OCI-LY7 (cell line): ENCODE measurements around the gene DDAH1. TPM values are rescaled to one million over a fixed set of nuclear protein-coding genes. Genes with fewer than 3 reads are reported as not detected.

Source experiments
- BruUV-seq: library from RNA; stranded (reverse); fragments of 400-500 nt; replicated peaks from 2 replicates; lab custom pipeline; 2021; lab: Mats Ljungman, UMichigan
- CTCF ChIA-PET: fragments of 300-600 bp; sonication (Branson Sonifier 250); formaldehyde crosslinking; loops from one replicate; lab custom pipeline; 2022; ENCODE audit warnings: antibody characterized with exemption; ENCODE audit not compliant: unreplicated experiment; lab: Charles Lee
- POLR2A ChIA-PET: fragments of 300-600 bp; sonication (Branson Sonifier 250); formaldehyde crosslinking; loops from one replicate; lab custom pipeline; 2022; ENCODE audit warnings: antibody characterized with exemption; lab: Charles Lee
- DNase-seq: peaks from one replicate; pipeline ENCODE4 v3.0.0-alpha.2; 2015; ENCODE audit warnings: low spot score
- H2AFZ ChIP-seq: fragments of 200-600 bp; sonication (generic), shearing (Covaris generic); 2 replicates; pipeline ENCODE4 v1.6.1; 2014; ENCODE audit warnings: mild to moderate bottlenecking, antibody characterized with exemption, low read length, moderate library complexity
- H3K27ac ChIP-seq: fragments of 200-600 bp; sonication (generic); 2 replicates; pipeline ENCODE4 v1.5.1; 2014; ENCODE audit warnings: mixed run types, low read depth, mild to moderate bottlenecking, moderate library complexity, low read length, inconsistent platforms; ENCODE audit not compliant: poor library complexity, severe bottlenecking
- H3K36me3 ChIP-seq: fragments of 200-600 bp; sonication (generic); 2 replicates; pipeline ENCODE4 v1.6.1; 2014; ENCODE audit warnings: mild to moderate bottlenecking, antibody characterized with exemption, low read length, moderate library complexity, mixed read lengths; ENCODE audit not compliant: insufficient read depth
- H3K4me1 ChIP-seq: fragments of 200-600 bp; sonication (generic); 2 replicates; pipeline ENCODE4 v1.5.1; 2014; ENCODE audit warnings: mild to moderate bottlenecking, low read length; ENCODE audit not compliant: insufficient read depth, poor library complexity, severe bottlenecking
- H3K4me2 ChIP-seq: fragments of 200-600 bp; sonication (generic); 2 replicates; pipeline ENCODE4 v1.6.1; 2014; ENCODE audit warnings: mild to moderate bottlenecking, low read length
- H3K4me3 ChIP-seq: fragments of 200-600 bp; sonication (generic); 2 replicates; pipeline ENCODE4 v1.5.1; 2014; ENCODE audit warnings: mild to moderate bottlenecking, low read depth, low read length; ENCODE audit not compliant: poor library complexity, severe bottlenecking
- H3K79me2 ChIP-seq: fragments of 200-600 bp; sonication (generic); 2 replicates; pipeline ENCODE4 v1.6.1; 2016; ENCODE audit warnings: low read depth, mild to moderate bottlenecking, low read length, moderate library complexity, mixed read lengths; ENCODE audit not compliant: insufficient read depth
- H3K9me2 ChIP-seq: fragments of 200-600 bp; sonication (generic); 2 replicates; pipeline ENCODE4 v1.6.1; 2016; ENCODE audit warnings: mild to moderate bottlenecking, low read length, mixed read lengths; ENCODE audit not compliant: insufficient read depth
- H3K9me3 ChIP-seq: fragments of 200-600 bp; sonication (generic); 2 replicates; pipeline ENCODE4 v1.6.1; 2014; ENCODE audit warnings: mild to moderate bottlenecking, mixed run types, low read length, mixed read lengths
- H4K20me1 ChIP-seq: fragments of 200-600 bp; sonication (generic); 2 replicates; pipeline ENCODE4 v1.6.1; 2014; ENCODE audit warnings: mild to moderate bottlenecking, antibody characterized with exemption, low read length, moderate library complexity, mixed read lengths; ENCODE audit not compliant: insufficient read depth
- EZH2phosphoT487 ChIP-seq: fragments of 200-600 bp; sonication (generic); IDR thresholded peaks from 2 replicates; pipeline ENCODE4 v1.6.1; 2018; ENCODE audit warnings: low read depth, borderline replicate concordance, mild to moderate bottlenecking, mixed run types, antibody characterized with exemption, low read length, moderate library complexity, mixed read lengths
- intact Hi-C: fragments of 100-400 bp; cut with micrococcal nuclease; formaldehyde crosslinking; loops from one replicate; pipeline ENCODE4 v1.10.0; 2022; ENCODE audit not compliant: unreplicated experiment
- total RNA-seq, 2 experiments: library from RNA; depleted of rRNA in 1 of 2; stranded (reverse); fragments of >200 nt in 1 of 2; shearing (Covaris generic) in 1 of 2; gene quantifications; 2 replicates each; pipeline ENCODE4 v1.2.3, GENCODE V29; 2014 to 2022
- TF ChIP-seq, protein P1 (sequence below): fragments of 200-600 bp; sonication (generic); conservative IDR thresholded peaks from 2 replicates; pipeline ENCODE4 v1.5.1; 2014; ENCODE audit warnings: mild to moderate bottlenecking, antibody characterized with exemption, low read length, moderate library complexity, mixed read lengths

The DDAH1 gene
- total RNA-seq, 2 experiments from 2014 or later, result not detected

DNA sequence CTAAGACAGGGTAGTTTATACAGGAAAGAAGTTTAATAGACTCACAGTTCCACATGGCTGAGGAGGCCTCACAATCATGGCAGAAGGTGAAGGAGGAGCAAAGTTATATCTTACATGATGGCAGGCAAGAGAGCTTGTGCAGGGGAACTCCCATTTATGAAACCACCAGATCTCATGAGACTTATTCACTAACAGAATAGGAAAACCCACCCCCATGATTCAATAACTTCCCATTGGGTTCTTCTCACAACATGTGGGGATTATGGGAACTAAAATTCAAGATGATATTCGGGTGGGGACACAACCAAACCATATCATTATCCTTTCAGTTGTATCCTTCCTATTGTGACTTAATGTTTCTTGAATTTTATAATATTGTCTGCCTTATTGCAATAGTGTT lies 13.4 kb upstream of the DDAH1 start:
- Histone ChIP-seq H3K9me2 (no peaks in the 10 kb centered on the region), H3K4me2 (no peak overlapping the region), H2AFZ (no peak overlapping the region), H3K4me1 (no peaks in the 10 kb centered on the region), H3K27ac (no peak overlapping the region), H4K20me1 (no peaks in the 10 kb centered on the region), H3K4me3 (no peak overlapping the region), H3K36me3 (no peaks in the 10 kb centered on the region), H3K9me3 (no peaks in the 10 kb centered on the region), H3K79me2 (no peaks in the 10 kb centered on the region)
- ChIA-PET CTCF (no interaction called here), POLR2A (interaction anchor here (0.6 kb wide), 1 partner anchor 11 kb away, joined by 6 read pairs; no protein-coding TSS in a partner anchor)
- BruUV-seq, result no TSS peak
- DNase-seq, result no peak
- TF ChIP-seq, protein P1, sequence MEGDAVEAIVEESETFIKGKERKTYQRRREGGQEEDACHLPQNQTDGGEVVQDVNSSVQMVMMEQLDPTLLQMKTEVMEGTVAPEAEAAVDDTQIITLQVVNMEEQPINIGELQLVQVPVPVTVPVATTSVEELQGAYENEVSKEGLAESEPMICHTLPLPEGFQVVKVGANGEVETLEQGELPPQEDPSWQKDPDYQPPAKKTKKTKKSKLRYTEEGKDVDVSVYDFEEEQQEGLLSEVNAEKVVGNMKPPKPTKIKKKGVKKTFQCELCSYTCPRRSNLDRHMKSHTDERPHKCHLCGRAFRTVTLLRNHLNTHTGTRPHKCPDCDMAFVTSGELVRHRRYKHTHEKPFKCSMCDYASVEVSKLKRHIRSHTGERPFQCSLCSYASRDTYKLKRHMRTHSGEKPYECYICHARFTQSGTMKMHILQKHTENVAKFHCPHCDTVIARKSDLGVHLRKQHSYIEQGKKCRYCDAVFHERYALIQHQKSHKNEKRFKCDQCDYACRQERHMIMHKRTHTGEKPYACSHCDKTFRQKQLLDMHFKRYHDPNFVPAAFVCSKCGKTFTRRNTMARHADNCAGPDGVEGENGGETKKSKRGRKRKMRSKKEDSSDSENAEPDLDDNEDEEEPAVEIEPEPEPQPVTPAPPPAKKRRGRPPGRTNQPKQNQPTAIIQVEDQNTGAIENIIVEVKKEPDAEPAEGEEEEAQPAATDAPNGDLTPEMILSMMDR, result no peak
- TF ChIP-seq EZH2phosphoT487, result no peak
- intact Hi-C loops, result no loop called here

DNA sequence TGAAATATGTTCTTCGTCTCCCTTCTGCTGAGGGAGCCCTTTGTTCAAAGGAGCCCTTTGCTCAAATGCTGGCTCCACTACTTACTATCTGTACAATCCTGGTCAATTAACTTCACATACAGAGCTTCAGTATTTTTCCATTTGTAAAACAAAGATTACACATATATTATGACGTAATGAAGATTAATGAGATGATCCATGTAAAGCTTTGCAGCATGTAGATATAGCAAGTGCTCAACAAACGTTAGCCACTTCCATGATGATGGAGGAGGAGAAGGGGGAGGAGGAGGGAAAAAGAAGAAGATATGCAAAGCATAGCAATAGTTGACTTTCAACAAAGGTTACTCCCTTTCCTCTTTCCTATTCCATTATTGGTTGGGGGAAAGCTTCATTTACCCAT lies 10.1 kb upstream of the DDAH1 start:
- TF ChIP-seq, protein P1, result no peak
- TF ChIP-seq EZH2phosphoT487, result no peak
- ChIA-PET CTCF (no interaction called here), POLR2A (no interaction called here)
- BruUV-seq, result no TSS peak
- Histone ChIP-seq H3K36me3 (no peaks in the 10 kb centered on the region), H3K4me2 (no peak overlapping the region), H3K27ac (no peak overlapping the region), H4K20me1 (no peaks in the 10 kb centered on the region), H3K79me2 (no peaks in the 10 kb centered on the region), H3K4me3 (no peak overlapping the region), H3K9me3 (no peaks in the 10 kb centered on the region), H2AFZ (no peak overlapping the region), H3K9me2 (no peaks in the 10 kb centered on the region), H3K4me1 (no peaks in the 10 kb centered on the region)
- no peak for DNase-seq
- intact Hi-C loops, result no loop called here

DNA sequence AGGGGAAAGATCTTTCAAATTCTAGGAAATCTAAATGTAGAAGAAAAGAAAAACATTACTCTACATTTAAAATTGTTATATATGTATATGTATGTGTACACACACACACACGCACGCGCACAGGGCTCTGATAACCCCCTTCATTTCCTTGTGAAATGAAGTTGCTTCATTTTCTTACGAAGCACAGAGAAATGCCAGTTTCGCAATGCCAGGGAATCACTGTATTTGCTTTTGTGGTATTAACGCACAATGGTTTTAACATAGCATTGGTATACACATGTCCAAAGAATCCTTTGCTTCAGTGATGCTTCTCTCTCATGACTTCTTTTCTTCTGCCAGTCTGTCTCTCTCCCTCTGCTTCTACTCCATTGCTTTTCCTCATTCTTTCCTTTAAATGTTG lies 8.4 kb upstream of the DDAH1 start:
- ChIA-PET CTCF (no interaction called here), POLR2A (no interaction called here)
- no peak overlapping the region for H3K4me3 ChIP-seq
- no peak overlapping the region for H3K27ac ChIP-seq
- no peaks in the 10 kb centered on the region for H3K36me3 ChIP-seq
- no peaks in the 10 kb centered on the region for H3K79me2 ChIP-seq
- intact Hi-C loops, result no loop called here
- no peak for TF ChIP-seq EZH2phosphoT487
- TF ChIP-seq, protein P1, result no peak
- no peaks in the 10 kb centered on the region for H3K9me3 ChIP-seq
- H3K9me2 ChIP-seq, result no peaks in the 10 kb centered on the region
- no peaks in the 10 kb centered on the region for H4K20me1 ChIP-seq
- no peak for DNase-seq
- H2AFZ ChIP-seq, result no peak overlapping the region
- H3K4me1 ChIP-seq, result no peaks in the 10 kb centered on the region
- no TSS peak for BruUV-seq
- H3K4me2 ChIP-seq, result no peak overlapping the region
